HG03432 (cell line): Measurements from ENCODE around the gene CALHM4.

Source experiments
- ATAC-seq: cut with Tn5 transposase; IDR thresholded peaks from one replicate; pipeline ENCODE4 v1.9.1; 2021; ENCODE audit warnings: mild to moderate bottlenecking, moderate library complexity; ENCODE audit not compliant: unreplicated experiment

The CALHM4 gene

GRCh38 chr6:116536216-116536621 is 17.3 kb upstream of the CALHM4 start:
- ATAC-seq, result no peak

GRCh38 chr6:116542426-116542825 is 11.1 kb upstream of the CALHM4 start:
- no peak for ATAC-seq

GRCh38 chr6:116543149-116543548 is 10.4 kb upstream of the CALHM4 start:
- ATAC-seq, result no peak

DNA sequence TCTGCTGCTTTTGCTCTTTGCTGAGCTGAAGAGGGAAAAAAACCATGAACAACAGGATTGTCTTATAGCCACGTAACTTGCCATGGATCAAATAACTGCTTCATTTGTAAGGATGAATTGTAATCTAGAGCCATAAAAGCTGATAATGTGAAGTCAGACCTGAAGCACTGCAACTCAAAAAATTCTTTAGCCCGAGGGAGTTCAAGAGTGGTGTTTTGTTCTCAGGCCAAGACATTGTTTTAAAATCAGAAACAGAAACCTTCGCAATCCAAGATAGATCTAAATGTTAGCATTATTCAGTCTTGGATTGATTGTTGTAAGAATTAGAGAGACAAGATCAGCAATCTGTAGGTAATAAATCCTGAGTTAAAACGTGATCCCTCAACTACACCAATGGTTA is 7.9 kb upstream of the CALHM4 start, which contains the start of gene TRAPPC3L:
Gene TRAPPC3L (minus strand): TSS at position 34 of the 400 bp plus-strand sequence. CDS start 170 bp downstream, outside the sequence.
- no peak for ATAC-seq

GRCh38 chr6:116547358-116547757 is 6.2 kb upstream of the CALHM4 start:
- no peak for ATAC-seq

GRCh38 chr6:116550796-116551195 is 2.8 kb upstream of the CALHM4 start:
- no peak for ATAC-seq

- ATAC-seq, result no peak
Measured at GRCh38 chr6:116556065-116556464, 2.5 kb downstream of the CALHM4 start.

DNA sequence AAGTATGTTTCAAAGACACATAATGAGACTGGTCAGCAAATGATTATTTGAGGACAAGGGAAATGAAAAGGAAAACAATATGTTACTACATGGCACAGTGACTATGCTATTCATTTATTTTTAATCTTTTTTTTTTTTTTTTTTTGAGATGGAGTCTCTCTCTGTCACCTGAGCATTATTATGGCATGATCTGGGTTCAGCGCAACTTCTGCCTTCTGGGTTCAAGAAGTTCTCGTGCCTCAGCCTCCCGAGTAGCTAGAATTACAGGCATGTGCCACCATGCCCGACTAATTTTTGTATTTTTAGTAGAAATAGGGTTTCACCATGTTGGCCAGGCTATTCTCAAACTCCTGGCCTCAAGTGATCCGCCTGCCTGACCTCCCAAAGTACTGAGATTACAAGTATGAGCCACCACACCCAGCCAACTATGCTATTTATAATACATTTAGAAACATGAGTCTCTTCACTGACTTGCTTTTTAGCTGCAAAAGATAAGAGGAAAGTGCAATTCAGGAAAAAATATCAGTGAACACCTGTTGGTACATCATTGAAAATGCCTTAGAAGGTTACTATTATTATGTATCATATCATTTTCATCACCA is 3.4 kb downstream of the CALHM4 start:
- ATAC-seq, result no peak

DNA sequence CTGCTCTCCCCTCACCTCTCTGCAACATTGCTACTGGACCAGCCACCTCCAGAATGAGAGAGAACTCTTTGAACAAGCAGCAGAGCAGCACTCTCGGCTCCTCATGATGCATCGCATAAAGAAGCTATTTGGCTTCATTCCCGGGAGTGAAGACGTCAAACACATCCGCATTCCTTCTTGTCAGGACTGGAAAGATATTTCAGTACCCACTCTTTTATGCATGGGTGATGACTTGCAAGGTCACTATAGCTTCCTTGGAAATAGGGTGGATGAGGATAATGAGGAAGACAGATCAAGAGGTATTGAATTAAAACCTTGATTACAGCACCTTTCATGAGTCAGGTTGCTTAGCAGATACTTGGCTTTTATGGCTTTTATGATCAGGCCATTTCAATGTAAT is 4.3 kb downstream of the CALHM4 start:
- no peak for ATAC-seq

GRCh38 chr6:116560130-116560529 is 6.6 kb downstream of the CALHM4 start:
- no peak for ATAC-seq

- peak; percentile 67 for ATAC-seq
Measured at GRCh38 chr6:116561377-116562018, 7.9 kb downstream of the CALHM4 start.

DNA sequence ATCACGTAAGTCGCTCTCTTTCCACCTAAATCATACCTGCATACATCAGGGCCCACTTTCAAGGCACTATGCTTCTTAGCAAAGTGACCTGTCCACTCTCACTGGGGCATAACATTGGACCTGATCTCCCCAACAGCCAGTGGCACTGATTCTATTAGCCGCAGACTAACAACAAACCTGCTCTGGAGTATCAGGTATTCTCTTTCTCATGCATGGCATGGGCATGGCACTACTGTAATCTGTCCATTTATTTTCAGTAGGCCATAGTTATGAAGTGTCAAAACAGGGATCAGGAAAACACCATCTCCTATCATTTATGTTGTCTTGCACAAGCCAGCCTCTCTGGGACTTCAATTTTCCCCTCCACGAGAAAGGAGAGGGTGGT is 8.5 kb downstream of the CALHM4 start:
- no peak for ATAC-seq

DNA sequence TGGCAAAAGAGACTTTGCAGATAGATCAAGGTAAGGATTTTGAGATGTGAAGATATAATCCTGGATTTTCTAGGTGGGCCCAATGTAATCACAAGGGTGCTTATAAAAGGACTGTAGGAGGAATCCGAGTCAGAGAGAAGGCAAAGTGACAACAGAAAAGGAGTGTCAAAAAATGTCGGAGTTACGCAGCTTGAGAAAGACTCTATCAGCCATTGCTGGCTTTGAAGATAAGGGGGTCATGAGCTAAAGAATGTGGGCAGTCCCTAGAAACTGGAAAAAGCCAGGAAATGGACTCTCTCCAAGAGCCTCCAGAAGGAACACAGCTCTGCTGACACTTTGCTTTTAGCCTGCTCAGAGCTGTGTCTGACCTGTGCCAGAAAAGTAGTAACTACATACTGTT is 9.1 kb downstream of the CALHM4 start:
- ATAC-seq, result no peak

- ATAC-seq, result no peak
Measured at GRCh38 chr6:116563830-116564229, 10.3 kb downstream of the CALHM4 start.

GRCh38 chr6:116564311-116564710 is 10.8 kb downstream of the CALHM4 start:
- ATAC-seq, result no peak

GRCh38 chr6:116564921-116565872 is 11.6 kb downstream of the CALHM4 start:
- ATAC-seq, result no peak

GRCh38 chr6:116568111-116568510 is 14.6 kb downstream of the CALHM4 start:
- ATAC-seq, result no peak

- ATAC-seq, result no peak
Measured at GRCh38 chr6:116568821-116569755, 15.5 kb downstream of the CALHM4 start.

GRCh38 chr6:116570856-116571682 is 17.5 kb downstream of the CALHM4 start, which contains the start of gene RWDD1:
RWDD1 (plus strand) TSS chr6:116571504; CDS start chr6:116571583, 79 bp downstream.
- peak; percentile 96 for ATAC-seq

DNA sequence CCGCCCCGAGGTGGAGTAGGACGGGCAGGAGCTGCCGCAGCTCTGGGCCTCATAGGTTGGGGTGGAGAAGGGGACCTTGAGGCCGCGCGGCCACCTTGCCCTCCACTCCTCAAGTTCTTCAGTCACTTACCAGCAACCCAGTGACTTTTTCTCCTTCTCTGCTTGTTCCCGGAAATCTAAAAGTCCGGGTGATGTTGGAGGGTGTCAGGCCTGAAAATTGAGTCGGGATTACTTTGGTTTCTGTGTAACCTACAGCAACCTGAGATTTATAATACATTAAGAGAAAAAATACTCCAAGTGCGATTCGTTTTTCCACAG is 18.1 kb downstream of the CALHM4 start:
- no peak for ATAC-seq
